Measurements from ENCODE around the gene RAX.
"Not testable (repeated sequence)": the region's sequence is repeated elsewhere in the genome, so short reads cannot be mapped to it uniquely, and the experiment has no call there.

The RAX gene

GRCh38 chr18:59272221-59272888, 899 bp downstream of the RAX start:
- no peak for DNase-seq

- no peak for DNase-seq
Observed at GRCh38 chr18:59271606-59272220, 1.5 kb downstream of the RAX start.

GRCh38 chr18:59270689-59271257, 2.5 kb downstream of the RAX start:
- no peak for DNase-seq

- no peak for DNase-seq
Observed at GRCh38 chr18:59269563-59270119, 3.6 kb downstream of the RAX start.

- peak; percentile 80 for DNase-seq
Observed at GRCh38 chr18:59268721-59269562, 4.3 kb downstream of the RAX start.

GRCh38 chr18:59268127-59268720, 5.0 kb downstream of the RAX start:
- no peak for DNase-seq

- peak; percentile 54 for DNase-seq
Observed at GRCh38 chr18:59267503-59268126, 5.6 kb downstream of the RAX start.

- no peak for DNase-seq
Observed at GRCh38 chr18:59266886-59267502, 6.3 kb downstream of the RAX start.

GRCh38 chr18:59266459-59266858, 6.8 kb downstream of the RAX start:
- no peak for DNase-seq

- DNase-seq, result no peak
Observed at GRCh38 chr18:59265974-59266369, 7.3 kb downstream of the RAX start.

- peak; percentile 71 for DNase-seq
Observed at GRCh38 chr18:59265246-59265973, 7.8 kb downstream of the RAX start.

- DNase-seq, result no peak
Observed at GRCh38 chr18:59264651-59265245, 8.5 kb downstream of the RAX start.

GRCh38 chr18:59264121-59264571, 9.1 kb downstream of the RAX start:
- no peak for DNase-seq

- DNase-seq, result no peak
Observed at GRCh38 chr18:59263661-59264060, 9.6 kb downstream of the RAX start.

- DNase-seq, result not testable (repeated sequence)
Observed at GRCh38 chr18:59262243-59262642, 11.0 kb downstream of the RAX start.

GRCh38 chr18:59261842-59262241, 11.4 kb downstream of the RAX start:
- DNase-seq, result not testable (repeated sequence)

GRCh38 chr18:59255491-59255890, 17.8 kb downstream of the RAX start:
- DNase-seq, result not testable (repeated sequence)

GRCh38 chr18:59249199-59249774, 24.0 kb downstream of the RAX start:
- DNase-seq, result no peak

GRCh38 chr18:59246796-59247195, 26.5 kb downstream of the RAX start:
- DNase-seq, result no peak

GRCh38 chr18:59242906-59243305, 30.3 kb downstream of the RAX start:
- no peak for DNase-seq
